GM18868 (cell line): ENCODE measurements around the gene CDCA7L.

ENCODE experiments used
- ATAC-seq: cut with Tn5 transposase; IDR thresholded peaks from one replicate; pipeline ENCODE4 v1.9.1; 2021; ENCODE audit warnings: mild to moderate bottlenecking, moderate library complexity; ENCODE audit not compliant: unreplicated experiment

The CDCA7L gene

DNA sequence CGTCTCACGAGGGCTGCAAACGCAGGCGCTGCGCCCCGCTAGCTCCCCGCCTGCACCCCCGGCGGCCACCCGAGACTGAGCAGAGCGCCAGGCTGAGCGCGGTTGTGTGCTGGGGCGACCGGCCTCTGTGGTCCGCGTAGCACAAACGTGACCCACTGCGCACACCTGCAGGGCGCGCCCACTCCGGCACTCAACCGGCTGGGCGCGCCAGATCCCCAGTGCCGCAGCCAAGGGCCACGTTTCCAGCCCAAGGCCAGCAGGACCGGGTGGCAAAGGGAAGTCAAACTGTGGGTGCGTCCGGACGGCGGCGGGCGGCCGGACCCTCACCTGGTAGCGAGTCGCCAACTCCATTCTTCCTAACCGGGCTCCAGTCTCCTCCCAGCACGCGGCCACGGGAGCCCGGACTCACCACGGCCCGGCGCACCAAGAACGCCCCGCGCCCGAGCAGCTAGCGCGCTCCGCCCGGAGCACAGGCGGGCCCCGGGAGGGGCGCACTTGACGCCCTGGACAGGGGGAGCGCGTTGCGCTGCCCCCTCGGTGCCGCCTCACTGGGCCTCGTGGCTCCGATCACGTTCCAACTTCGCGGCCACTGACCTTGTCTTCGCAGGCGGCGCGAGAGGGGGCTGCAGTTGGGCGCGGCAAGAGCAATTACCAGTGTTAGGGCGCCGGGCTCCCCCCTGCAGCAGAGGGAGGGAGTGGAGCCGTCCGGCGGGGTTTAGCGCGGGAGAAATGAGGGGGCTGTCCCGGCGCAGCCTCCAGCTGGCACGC, at the start of gene CDCA7L:
TSS of gene CDCA7L (minus strand) at position 446 of the 768 bp plus-strand sequence. CDS start at position 351, 95 bp downstream.
- ATAC-seq: peak; percentile 79

GRCh38 chr7:21986096-21986495, 40.4 kb upstream of the CDCA7L start:
- ATAC-seq: no peak

DNA sequence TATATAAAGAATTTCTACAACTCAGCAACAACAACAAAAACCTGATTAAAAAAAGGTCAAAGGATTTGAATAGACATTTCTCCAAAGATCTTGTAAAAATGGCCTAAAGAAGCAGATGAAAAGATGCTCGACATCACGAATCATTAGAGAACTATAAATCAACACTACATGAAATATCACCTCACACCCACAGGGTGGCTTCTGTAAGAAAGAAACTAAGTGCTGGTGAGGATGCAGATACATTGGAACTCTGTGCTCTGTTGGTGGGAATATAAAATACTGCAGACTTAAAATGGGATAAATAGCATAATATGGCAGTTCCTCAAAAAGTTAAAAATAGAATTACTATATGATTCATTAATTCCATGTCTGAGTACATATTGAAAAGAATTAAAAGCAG, 38.3 kb upstream of the CDCA7L start:
- ATAC-seq: no peak

DNA sequence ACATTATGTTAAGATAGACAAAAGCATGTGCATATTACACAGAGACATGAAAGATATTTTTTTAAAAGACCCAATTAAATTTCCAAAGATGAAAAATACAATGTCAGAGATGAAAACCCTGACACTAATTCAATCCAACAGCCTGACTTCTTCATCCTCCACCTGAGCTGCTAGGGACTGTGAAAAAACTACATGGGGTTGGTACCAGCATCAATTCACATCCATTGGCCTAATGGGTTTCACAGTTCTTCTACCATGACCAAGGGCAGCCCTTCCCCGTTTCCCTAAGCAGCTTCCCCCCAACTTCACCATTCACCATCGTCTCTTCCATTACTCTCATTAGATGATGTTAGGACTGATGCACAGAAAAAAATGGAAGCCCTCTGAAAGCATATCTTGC, 37.4 kb upstream of the CDCA7L start:
- ATAC-seq: no peak

GRCh38 chr7:21981524-21981923, 35.8 kb upstream of the CDCA7L start:
- ATAC-seq: no peak

DNA sequence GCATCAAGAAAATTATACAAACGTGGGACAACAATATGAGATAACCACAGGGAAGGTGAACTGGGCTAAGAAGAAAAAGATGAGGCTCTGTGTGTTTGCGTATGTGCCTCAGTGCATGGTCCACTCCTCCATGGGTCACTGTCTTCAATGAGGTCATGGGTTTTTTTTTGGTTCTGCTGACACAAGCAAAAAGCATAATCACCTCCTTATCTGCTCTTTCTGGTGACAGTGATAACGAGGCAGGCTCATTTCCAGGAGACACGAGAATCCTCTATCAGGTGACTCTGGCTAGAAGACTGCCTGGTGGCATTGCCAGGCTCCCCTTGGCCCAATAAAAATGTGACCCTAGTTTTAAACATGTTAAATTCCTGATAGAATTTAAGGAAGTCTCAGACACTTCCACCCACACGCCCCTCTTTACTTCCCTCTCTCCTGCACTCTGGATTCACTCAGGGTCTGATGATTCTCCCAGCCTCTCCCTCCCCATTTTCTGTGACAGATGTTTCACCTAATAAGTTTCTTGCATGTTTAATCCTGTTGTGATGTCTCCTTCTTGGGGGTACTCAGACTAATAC, 35.3 kb upstream of the CDCA7L start:
- no peak for ATAC-seq

- ATAC-seq: no peak
These were observed 26.7 kb upstream of the CDCA7L start for GRCh38 chr7:21972397-21972784.

DNA sequence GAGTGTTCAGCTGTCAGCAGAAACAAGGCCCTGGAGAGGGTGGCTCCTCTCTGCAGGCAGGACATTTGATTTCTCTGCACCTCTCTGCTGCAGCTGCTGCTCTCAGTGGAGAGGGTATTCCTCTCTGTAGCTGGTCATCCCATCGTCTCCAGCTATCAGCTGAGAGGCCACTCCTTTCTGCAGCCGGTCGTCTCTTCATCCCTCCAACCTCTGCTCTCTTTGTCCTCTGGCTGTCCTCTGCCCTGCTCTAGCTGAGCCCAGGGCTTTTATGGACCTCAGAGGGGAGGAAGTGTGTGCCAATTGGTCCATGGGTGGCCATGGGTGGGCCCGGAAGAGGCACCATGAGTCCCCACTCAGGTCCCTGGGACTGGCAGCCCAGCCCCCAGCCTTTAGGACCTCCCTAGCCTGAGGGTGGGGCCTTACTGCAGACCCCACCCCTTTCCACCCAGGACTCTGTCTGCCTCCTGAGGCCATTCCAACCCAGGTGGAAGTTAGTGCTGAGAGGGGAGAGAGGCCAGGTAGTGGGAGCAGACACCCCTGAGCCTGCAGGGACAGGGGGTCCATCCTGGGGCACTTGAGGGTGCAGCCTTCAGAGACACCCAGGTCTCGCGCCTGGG, 26.2 kb upstream of the CDCA7L start:
- ATAC-seq: no peak

DNA sequence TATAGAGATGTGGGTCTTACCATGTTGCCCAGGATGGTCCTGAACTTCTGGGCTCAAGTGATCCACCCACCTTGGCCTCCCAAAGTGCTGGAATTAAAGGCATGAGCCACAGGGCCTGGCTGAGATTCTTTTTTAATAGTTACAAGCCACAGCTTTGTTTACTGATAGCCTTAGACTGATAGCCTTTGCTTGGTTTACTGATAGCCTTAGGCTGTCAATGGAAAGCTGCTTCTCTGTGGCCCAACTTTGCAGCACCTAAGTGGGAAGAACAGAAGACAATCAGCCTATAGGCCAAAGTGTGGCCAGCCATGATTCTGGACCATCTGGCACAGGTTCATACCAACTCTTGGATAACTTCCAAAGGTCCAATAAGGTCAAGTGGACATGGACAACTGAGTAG, 24.1 kb upstream of the CDCA7L start:
- ATAC-seq: no peak

GRCh38 chr7:21967598-21968003, 21.9 kb upstream of the CDCA7L start:
- peak; percentile 39 for ATAC-seq

DNA sequence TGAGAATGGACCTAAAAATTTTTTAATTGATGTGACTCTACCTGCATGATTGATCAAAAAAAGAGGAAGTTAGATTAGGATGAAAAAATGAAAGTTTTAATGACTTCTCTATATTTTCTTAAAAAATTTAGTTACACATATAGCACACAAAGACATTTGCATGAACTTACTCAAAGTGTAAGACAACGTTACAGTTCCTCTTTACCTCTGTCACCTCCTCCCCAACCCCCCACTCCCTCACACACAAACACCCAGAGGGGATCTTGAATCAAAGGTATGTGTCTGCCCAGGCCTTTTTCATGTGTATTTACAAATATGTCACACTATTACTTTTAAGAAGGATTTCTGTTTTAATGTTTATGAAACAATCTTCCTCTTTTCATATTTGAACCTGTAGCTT, 20.6 kb upstream of the CDCA7L start:
- ATAC-seq: peak; percentile 94

DNA sequence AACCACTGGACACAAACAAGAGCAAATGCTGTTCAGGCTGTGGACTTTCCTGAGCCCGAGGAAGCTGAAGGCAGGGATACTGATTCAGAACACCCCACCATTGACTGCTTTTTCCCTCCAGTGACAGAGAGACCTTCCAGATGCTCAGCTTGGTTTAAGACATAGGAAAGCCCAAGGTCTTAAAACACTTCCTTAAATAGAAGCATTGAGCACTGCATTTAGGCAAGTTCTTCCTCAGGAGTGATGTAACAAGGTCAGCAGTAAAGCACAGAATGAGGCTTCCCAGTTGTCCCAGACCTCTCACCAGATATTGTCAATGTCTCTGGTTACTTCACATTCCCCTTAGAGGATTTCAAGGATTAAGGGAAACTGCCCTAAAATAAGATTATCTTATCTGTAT, 19.6 kb upstream of the CDCA7L start:
- no peak for ATAC-seq

- no peak for ATAC-seq
These were observed 17.0 kb upstream of the CDCA7L start for GRCh38 chr7:21962677-21963076.

GRCh38 chr7:21960922-21961321, 15.2 kb upstream of the CDCA7L start:
- no peak for ATAC-seq

GRCh38 chr7:21959387-21959776, 13.7 kb upstream of the CDCA7L start:
- ATAC-seq: no peak

DNA sequence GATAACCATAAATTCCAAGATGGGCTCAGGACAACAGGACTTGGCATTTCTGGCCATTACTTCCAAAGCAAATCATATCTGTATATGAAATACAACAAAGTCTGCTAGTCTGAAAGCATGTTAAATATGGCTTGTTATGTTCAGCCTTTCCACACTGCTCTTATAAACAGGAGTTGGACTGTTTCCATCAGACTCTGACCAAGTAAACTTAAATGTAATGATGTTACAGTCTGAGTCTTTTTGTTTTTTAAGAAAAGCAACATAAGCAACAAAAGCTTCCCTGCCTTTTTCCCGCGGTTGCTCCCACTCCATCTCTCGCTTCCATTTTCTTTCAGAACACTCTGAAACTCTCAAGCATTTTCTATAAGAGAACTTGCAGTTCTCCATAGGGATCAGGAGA, 8.1 kb upstream of the CDCA7L start:
- ATAC-seq: no peak

DNA sequence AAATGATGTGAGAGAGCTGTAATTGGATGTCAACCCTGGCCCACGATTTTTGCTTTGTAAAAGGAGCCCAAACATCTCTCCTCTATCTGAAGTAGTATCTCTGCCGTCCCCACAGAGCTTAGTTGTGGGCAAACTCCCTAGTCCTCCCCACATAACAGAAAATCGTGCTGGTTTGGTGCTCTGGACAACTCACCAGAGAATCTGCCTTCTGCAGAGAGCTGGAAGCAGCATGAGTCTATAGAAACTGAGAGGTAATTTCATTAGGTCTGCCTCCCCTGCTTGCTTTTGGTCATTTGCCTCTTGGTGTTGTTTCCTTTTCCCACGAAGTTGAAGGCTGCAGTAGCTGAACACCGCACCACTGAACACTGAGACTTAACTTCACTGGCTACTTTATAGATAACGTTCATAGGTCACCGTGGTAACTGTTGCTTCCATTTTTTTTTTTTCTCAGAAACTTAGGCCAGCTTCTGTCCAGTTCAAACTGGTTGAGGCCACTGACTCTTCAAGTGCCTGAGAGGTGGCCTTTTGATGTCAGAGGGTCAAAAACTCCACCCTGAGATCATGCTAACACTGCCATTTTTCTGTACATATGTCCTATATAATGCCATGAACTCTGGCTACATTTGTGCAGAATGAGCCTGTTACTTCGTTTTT, 3.3 kb upstream of the CDCA7L start:
- ATAC-seq: no peak

DNA sequence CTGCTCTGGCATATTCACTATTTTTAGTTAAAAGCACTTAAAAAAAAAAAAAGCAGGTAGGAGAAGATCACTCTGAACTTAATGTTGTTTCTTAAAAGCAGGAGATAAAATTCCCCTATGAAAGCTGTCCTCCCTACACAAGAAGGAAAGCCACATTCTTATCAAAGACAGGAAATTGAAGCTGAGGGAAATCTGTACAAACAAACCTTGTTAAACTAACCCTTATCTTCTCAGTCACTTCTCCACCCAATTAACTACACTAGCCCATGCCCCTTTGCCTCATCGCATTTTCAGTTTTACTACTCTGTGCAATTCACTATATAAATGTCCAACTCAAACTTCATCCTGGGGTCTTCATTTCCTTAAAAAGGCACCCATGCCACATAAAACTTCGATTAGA, 2.7 kb upstream of the CDCA7L start:
- no peak for ATAC-seq

DNA sequence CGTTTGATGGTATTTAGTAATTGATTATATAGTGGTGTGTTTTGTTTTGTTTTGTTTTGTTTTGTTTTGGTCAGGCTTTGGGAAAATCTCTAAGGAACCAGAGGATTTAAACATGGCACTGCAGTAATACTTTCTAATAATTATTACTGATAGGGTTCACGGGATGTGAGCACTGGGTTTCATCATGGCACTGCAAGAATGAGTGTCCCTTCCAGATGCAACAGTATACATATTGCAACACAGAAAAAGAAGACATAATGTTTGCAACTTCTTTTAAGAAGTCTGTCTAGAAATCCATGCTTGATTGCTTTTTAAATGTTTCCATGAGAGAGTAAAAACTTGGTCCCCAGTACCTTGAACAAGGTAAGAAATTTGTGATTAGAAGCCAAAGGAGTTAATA, 2.2 kb upstream of the CDCA7L start:
- ATAC-seq: no peak

GRCh38 chr7:21947056-21947455, 1.4 kb upstream of the CDCA7L start:
- ATAC-seq: no peak

GRCh38 chr7:21946222-21946709, 567 bp upstream of the CDCA7L start:
- no peak for ATAC-seq
